HepG2 (cell line): ENCODE results near the gene LIPA.

Experiments used
- FOXA3 ChIP-seq: IDR thresholded peaks from 2 replicates; pipeline ENCODE4 v1.6.1; 2016; ENCODE audit warnings: missing genetic modification reagents, missing compliant biosample characterization
- KAT7 ChIP-seq: IDR thresholded peaks from 2 replicates; pipeline ENCODE4 v1.6.1; 2018; ENCODE audit warnings: borderline replicate concordance, missing compliant biosample characterization
- POLR2AphosphoS5 ChIP-seq: IDR thresholded peaks from 2 replicates; pipeline ENCODE4 v1.6.1; 2012; ENCODE audit warnings: low read depth, low read length
- U2AF2 ChIP-seq: fragments of 200-400 bp; formaldehyde crosslinking; IDR thresholded peaks from 2 replicates; pipeline ENCODE4 v1.6.1; 2017; ENCODE audit warnings: low read depth, mild to moderate bottlenecking, low read length
- ZNF530 ChIP-seq: sonication (generic); formaldehyde crosslinking; IDR thresholded peaks from 2 replicates; pipeline ENCODE4 v1.5.0; 2020; ENCODE audit warnings: low read depth, mild to moderate bottlenecking, missing genetic modification reagents
- ZNF644 ChIP-seq: IDR thresholded peaks from 2 replicates; pipeline ENCODE4 v1.6.1; 2016; ENCODE audit warnings: low read depth
- TF ChIP-seq, protein P1 (sequence below): sonication (generic); formaldehyde crosslinking; IDR thresholded peaks from 2 replicates; pipeline ENCODE4 v1.5.0; 2020; ENCODE audit warnings: mild to moderate bottlenecking, missing genetic modification reagents, moderate library complexity
- TF ChIP-seq, protein P2 (sequence below), 2 experiments: sonication (generic) in 1 of 2; formaldehyde crosslinking in 1 of 2; IDR thresholded peaks; 2 replicates each; pipeline versions ENCODE4 v1.4.0 to v1.6.1; 2018 to 2020; ENCODE audit warnings: missing genetic modification reagents in 2 of 2, borderline replicate concordance in 1 of 2, low read depth in 1 of 2, mild to moderate bottlenecking in 1 of 2, missing biosample characterization in 1 of 2
- TF ChIP-seq, protein P3 (sequence below): sonication (generic); formaldehyde crosslinking; IDR thresholded peaks from 2 replicates; pipeline ENCODE4 v1.9.0; 2022; ENCODE audit warnings: low read depth, missing genetic modification reagents

- TF ChIP-seq, protein P1, sequence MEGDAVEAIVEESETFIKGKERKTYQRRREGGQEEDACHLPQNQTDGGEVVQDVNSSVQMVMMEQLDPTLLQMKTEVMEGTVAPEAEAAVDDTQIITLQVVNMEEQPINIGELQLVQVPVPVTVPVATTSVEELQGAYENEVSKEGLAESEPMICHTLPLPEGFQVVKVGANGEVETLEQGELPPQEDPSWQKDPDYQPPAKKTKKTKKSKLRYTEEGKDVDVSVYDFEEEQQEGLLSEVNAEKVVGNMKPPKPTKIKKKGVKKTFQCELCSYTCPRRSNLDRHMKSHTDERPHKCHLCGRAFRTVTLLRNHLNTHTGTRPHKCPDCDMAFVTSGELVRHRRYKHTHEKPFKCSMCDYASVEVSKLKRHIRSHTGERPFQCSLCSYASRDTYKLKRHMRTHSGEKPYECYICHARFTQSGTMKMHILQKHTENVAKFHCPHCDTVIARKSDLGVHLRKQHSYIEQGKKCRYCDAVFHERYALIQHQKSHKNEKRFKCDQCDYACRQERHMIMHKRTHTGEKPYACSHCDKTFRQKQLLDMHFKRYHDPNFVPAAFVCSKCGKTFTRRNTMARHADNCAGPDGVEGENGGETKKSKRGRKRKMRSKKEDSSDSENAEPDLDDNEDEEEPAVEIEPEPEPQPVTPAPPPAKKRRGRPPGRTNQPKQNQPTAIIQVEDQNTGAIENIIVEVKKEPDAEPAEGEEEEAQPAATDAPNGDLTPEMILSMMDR (CRISPR knock-in tag), result no peak
- no peak for TF ChIP-seq ZNF644
- no peak for TF ChIP-seq POLR2AphosphoS5
- TF ChIP-seq, protein P2, sequence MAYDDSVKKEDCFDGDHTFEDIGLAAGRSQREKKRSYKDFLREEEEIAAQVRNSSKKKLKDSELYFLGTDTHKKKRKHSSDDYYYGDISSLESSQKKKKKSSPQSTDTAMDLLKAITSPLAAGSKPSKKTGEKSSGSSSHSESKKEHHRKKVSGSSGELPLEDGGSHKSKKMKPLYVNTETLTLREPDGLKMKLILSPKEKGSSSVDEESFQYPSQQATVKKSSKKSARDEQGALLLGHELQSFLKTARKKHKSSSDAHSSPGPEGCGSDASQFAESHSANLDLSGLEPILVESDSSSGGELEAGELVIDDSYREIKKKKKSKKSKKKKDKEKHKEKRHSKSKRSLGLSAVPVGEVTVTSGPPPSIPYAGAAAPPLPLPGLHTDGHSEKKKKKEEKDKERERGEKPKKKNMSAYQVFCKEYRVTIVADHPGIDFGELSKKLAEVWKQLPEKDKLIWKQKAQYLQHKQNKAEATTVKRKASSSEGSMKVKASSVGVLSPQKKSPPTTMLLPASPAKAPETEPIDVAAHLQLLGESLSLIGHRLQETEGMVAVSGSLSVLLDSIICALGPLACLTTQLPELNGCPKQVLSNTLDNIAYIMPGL (CRISPR knock-in tag; IDR thresholded peaks at IDR 0.05; ENCODE audit: borderline replicate concordance in 1 of 2, low read depth in 1 of 2), result no peak
- no peak for TF ChIP-seq KAT7
- no peak for TF ChIP-seq FOXA3
- no peak for TF ChIP-seq U2AF2
- no peak for TF ChIP-seq ZNF530
- TF ChIP-seq, protein P3, sequence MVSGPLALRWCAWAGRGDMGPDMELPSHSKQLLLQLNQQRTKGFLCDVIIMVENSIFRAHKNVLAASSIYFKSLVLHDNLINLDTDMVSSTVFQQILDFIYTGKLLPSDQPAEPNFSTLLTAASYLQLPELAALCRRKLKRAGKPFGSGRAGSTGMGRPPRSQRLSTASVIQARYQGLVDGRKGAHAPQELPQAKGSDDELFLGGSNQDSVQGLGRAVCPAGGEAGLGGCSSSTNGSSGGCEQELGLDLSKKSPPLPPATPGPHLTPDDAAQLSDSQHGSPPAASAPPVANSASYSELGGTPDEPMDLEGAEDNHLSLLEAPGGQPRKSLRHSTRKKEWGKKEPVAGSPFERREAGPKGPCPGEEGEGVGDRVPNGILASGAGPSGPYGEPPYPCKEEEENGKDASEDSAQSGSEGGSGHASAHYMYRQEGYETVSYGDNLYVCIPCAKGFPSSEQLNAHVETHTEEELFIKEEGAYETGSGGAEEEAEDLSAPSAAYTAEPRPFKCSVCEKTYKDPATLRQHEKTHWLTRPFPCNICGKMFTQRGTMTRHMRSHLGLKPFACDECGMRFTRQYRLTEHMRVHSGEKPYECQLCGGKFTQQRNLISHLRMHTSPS, result no peak
Observed at GRCh38 chr10:89182894-89183293, 68.7 kb downstream of the LIPA start.
